NCI-H524 (cell line): ENCODE data around the gene DHRS13.
"Not testable (repeated sequence)": the region's sequence is repeated elsewhere in the genome, so short reads cannot be mapped to it uniquely, and the experiment has no call there.

Experiments used
- DNase-seq, 2 experiments: peaks; one replicate each; lab custom pipeline; 2025; lab: John Stamatoyannopoulos, UW

DHRS13 gene

DNA sequence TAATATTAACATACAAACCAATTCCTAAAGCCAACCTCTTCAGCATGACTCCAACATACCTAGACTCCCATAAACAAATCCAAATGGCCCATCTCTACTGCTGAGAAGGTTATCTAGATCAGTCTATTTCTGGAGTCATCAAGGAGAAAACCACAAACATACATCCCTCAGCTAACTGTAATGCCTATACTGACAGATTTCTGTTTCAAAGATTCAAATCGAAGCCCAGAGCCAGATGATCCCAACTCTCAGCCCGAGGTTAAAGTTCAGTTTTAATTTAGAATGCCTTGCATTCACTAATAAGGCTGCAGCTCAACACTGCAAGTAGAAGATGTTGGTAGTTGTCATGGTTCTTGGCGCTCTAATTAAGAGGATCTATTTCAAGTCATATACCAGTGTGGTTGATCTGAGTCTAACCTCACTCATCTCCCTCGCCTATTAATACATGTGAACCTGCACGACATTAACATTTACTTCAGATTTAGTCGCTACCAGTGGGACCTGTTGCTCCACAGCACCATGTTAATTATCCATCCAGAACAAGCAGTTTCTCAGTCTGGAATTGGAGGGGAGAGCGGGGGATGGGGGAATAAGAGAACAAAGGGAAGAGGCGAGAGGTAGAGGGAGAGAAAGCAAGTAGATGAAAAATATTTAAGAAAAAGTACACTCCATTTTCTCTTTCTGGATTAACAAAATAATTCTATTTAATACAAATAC lies 33.0 kb upstream of the DHRS13 start:
- no peak for DNase-seq

DNA sequence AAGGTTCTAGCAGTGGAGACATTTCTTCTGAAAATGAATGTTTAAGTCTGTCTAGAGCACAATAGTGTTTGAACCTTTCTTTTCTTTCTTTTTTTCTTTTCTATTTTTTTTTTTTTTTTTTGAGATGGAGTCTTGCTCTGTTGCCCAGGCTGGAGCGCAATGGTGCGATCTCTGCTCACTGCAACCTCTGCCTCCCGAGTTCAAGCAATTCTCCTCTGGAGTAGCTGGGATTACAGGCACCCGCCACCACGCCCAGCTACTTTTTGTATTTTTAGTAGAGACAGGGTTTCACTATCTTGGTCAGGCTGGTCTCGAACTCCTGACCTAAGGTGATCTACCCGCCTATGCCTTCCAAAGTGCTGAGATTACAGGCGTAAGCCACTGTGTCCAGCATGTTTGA lies 31.6 kb upstream of the DHRS13 start:
- DNase-seq, result not testable (repeated sequence)

DNA sequence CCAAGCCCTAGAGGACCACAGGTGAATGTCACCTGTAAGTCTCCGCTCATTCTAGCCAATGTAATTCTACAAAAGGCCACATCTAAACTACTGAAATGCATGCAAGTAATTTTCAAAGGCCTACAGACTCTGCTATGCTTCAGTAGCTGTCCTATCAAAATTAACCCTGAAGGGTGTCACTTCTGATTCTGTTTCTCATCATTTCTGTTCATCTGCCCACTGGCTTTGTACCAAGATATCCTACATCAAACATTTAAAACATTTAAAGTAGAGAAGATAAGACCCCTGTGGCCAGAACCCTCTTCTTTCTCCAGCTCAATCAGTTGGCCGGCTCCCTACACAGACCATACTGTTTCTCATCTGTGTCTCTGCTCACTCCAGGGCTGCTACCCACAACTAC lies 26.9 kb upstream of the DHRS13 start:
- no peak for DNase-seq

DNA sequence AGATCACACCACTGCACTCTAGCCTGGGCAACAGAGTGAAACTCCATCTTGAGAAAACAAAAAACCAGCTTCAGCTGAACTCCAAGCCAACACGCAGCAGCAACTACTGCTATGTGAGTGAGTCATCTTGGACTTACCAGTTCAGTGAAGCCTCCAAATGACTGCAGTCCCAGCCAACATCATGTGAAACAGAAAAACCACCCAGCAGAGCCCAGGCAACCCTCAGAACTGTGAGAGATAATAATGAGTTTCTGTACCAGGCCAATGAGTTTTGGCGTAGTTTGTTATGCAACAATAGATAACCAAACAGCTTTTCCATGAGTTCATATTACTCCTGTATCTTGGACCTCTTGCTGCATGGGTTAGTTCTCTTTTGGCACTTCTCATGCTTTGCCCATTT lies 25.2 kb upstream of the DHRS13 start:
- DNase-seq, result no peak

DNA sequence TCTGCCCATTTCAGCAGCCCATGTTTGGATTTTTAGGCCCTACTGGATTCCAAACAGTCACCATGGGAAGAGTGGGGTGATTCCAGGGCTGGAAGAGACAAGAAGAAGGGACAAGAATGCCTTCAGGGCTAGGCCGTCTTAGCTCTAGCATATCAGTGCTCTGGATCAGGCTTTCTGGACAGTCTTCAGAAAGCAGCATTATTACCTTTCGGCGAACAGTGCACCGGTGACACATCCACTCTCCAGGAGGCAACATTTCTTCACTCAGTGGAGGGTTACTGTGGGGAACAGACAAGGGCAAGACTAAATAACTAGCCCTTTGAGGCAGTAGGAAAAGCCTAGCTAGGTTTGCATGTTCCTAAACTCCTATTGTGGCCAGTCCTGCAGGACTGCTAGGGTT lies 23.9 kb upstream of the DHRS13 start:
- no peak for DNase-seq

DNA sequence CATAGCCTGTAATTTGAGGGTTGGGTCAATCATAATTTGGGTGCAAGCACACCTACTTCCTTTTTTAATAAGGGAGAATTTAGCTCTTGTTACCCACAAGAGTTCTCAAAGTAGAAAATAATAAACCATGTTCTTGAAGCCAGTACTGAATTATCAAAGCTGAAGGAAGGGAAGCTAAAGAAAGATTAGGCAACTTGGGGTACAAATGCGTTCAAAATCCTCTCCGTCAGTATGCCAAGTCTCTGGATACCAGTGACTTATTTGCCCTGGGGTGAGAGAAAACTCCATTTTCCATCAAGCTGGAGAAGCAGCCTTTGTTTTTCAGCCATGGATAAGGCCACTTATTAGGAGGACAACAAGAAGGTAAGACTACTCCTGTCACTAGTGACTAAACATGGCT lies 23.5 kb upstream of the DHRS13 start:
- no peak for DNase-seq

DNA sequence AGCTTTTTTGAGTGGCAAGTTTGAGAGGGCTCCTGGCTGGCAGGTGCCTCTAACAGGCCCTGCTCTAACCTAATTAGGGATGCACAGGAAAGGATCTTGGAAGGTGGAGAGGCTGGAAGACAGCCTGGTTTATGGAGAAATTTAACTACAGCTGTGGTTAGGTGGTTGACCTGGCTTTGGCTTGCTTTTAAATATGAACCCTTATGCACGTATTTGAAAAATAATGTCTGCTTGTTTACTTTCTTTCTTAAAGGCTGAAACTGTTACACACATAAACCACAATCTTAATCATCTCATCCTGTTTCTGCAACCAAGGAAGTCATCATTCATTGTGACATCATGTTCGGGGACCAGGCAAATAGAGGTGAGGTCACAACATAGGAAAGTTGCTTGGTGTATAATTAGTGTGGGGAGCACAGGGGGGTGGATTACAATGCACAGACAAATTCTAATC lies 23.1 kb upstream of the DHRS13 start:
- no peak for DNase-seq

DNA sequence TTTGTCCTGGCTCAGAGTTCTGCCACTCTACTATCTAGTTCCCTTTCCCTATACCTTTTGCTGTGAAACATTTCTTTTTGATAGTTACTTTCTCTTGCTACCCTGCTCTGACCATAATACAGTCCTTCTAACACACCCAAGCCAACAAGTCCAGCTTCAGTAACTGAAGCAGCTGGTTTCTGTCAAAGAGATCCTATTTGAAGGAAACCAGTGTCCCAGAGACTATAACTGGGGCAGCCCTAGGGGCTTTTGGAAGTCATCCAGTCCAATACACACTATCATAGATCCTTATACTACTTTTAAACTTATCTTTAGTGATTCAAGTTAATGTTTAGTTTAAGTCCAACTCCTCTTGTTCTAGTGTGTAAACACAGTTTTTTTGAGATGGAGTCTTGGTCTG lies 17.3 kb upstream of the DHRS13 start:
- DNase-seq, result no peak

DNA sequence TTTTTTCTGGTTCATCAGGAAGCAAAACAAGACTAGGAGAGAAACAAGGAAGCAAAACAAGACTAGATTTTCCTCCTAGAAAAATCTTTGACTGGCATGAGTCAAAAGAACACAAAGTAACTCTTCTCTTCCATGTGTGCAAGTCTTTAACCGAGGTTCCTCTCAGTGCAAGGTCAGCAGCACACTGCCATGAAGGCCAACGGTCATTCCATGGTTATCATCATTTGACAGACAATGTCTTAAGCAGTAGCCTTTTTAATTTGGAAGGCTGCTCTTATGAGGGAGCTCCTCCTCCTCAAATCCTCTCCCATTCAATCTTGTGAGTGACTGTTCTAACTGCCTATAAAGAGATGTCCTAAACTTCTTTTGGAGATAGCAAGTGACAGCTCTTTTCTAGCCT lies 15.4 kb upstream of the DHRS13 start:
- DNase-seq, result no peak

DNA sequence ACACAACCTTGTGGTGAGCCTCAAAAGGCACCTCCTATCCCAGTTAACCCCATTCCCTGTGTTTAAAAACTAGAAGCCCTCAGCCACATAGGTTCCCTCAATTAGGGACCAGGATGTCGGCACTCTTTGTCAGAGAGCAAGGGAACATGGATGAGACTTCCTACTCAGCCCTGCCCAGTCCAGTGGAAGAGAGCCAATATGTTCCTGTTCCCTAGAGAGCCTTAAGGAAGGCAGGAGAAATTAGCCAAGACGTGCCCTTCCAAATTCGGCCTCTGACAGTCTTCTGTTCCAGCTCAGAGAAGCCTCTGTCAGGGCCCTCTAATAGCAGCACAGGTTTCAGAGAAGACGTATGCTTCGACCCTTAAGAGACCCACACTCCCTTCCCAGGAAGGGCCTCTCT lies 14.6 kb upstream of the DHRS13 start:
- DNase-seq, result no peak

DNA sequence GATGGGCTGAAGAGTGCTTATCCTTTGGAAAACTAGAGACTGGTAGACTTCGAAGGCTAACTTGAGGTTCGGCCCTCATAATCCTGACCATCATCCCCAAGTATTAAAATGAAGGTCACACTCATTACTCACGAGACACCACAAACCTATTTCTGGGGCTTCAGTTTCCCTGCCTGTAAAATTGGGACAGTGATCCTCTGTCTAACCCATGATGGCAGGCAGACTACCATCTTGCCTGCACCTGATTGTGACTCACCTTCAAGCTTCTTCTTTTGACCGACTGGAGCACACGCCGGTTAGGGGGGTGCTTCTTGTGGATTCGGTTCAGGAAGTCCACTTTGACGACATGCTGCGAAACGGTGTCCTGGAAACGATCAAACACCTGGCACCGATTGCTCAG lies 14.2 kb upstream of the DHRS13 start:
- DNase-seq, result no peak

DNA sequence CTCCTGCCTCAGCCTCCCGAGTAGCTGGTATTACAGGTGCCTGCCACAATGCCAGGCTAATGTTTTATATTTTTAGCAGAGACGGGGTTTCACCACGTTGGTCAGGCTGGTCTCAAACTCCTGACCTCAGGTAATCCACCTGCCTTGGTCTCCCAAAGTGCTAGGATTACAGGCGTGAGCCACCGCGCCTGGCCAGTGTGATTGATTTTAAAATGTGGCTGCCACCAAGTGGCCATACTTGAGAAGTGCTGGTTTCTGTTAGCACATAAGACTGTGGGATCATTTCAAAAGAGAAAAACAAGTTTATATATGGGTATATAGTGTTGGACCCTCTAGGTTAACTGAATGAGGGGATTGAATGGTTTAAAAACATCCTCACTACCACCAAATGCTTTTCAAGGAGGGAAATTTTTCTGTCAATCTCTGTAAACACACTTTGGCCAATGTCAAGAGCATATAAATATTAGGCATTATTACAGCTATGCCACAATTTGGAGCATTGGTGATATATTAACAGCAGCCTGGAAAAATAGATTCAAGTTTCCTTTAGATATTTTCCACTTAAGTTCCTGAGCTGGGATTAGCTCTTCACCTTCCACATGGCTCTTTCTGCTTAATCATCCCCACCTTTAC lies 13.5 kb upstream of the DHRS13 start:
- peak; percentile 23 to 76 for DNase-seq

DNA sequence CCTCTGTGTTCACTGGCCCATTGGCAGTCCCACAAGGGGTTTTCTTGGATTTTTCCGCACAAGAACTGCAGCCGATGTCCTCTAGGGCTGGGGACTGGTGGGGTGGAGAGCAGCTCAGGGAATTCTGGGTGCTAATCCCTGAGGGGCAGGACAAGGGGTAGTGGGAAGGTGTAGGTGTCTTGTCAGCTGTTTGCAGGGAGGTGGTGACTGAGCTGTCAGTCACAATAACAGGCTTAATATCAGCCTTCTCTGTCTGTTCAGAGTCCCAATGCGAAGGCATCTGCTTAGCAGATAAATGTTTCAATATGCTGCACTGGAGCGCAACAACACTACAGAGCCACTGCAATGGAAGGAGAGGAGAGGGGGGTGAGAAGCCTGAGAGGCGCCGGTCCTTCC lies 10.1 kb upstream of the DHRS13 start:
- DNase-seq, result no peak

DNA sequence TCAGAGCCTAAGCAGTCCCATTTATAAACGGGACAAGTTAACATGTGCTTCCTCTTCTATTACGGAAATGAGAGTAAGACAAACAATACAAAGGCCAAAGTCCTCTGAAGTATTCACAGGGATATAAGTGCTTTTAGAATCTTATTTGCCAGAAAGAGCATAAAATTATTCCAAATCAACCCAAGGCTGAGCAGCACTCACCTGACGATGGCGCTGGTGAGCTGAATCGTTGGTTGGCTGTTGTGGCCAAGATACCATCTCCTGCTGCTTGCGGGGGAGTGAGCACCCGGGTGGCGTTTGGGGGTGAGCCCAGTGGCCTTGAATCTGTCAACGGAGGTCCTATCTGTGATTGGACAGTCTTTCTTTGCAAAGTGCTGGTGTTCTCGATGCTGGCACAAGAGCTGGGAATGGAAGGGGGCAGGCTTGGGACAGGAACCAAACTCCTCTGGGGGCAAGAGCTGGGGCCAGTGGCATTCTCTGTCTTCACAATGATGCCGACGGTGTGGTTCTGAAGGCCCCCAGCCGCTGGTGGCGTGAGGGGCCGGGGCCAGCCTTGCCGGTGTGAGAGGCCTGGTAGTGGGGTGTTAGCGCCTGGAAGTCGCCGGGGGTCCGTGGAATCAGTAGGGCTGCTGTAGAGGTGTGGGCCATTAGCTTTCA lies 9.5 kb upstream of the DHRS13 start:
- no peak for DNase-seq

DNA sequence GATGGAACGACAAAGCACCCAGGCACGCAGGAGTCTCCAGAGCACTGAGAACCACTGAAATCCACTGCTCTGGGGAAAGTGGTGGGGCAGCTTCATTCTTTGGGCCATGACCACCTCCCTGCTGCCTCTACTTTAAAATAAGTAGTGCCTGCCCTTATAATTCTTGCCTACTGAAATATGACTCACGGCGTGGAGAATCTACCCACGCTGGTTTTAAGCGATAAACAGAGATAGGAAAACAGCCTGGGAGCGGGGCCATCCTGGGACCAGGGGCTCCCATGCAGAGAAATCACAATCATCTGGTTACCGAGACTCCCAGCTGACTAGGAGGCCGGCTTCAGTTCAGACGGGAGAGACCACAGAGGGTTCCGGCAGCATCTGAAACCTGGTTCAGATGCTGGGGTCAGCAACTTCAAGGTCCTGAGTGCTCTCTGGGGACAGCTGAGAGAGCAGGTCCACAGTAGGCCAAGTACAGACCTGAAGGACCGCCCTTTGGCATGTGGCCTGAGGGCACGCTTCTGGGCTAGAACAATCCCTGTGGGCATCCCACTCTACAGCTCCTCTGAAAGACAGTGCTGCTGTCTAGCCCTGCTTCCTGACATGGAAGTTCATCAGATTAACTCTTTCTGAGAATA lies 8.6 kb upstream of the DHRS13 start:
- DNase-seq, result no peak

DNA sequence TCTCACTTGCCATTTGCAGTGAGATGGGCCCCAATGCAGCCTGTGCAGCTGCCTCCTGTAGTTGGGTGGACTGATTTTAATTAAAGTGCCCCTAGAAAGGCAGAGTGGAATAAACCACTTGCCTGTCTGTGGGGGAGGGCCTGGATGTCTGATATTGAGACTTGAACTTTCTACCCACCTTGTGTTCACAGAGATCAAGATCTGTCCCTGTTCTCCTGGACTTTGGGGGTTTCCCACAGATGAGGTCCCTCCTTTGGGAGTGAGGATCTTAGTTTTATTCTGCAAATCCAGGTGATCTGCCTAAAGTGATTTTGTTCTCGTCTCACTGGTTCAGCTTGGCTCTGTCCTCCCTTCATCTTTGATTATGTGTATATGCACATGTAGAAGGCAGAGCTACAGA lies 7.7 kb upstream of the DHRS13 start:
- no peak for DNase-seq

DNA sequence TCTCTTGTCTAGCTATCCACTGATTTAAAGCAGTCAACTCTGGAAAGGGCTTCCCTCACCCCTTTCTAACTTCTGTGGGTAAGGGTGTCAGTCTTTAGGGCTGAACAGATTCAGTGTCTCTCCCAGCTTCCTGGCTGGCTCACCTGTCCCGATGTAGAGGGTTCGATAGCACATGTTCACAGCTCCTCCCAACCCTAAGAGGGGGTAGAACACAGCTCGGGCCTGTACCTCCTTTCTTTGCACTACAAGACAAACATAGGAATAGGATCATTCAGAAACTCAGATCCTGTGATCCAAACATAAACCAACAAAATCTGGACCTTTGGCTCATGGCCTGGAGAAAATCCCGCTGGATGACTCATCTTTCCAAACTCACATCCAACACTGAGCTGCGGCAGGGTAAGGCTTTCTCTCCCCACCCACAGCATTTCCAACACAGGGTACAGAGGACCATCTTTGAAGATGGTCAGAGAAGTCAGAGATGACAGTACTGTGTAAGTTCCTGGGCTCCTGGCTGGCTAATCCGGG lies 5.8 kb upstream of the DHRS13 start:
- DNase-seq, result no peak

DNA sequence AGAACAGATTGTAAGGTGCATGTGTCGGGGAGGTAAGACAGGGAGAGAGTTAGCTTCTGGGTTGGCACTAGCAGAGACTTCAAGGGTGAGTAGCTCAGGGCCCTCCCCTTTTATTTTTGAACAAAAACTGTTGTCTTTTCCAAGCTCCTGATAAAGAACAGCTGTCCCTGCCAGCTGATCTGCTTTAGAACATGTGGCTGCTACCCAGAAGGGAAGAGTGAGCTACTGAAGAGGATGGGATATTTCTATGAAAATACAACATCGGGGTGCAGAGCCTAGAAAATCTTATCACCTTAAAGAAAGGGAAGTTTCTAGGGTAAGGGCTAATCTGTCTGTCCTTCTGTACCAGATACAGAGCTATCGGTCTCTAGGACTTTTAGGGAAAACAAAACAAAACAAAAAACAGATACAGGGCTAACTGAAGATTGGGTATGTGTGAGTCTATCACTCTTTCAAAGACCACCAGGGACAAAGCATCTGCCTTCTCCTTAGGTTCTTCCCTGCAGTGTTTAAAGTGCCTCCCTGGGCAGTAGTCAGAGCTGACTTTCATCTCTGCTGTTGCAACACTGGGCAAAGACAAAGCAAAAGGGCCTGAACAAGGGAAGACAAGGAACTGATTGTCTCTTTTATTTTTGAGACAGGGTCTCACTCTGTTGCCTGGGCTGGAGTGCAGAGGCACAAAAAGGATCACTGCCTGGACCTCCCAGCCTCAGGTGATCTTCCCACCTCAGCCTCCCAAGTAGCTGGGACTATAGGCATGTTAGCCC lies 5.0 kb upstream of the DHRS13 start:
- no peak for DNase-seq

DNA sequence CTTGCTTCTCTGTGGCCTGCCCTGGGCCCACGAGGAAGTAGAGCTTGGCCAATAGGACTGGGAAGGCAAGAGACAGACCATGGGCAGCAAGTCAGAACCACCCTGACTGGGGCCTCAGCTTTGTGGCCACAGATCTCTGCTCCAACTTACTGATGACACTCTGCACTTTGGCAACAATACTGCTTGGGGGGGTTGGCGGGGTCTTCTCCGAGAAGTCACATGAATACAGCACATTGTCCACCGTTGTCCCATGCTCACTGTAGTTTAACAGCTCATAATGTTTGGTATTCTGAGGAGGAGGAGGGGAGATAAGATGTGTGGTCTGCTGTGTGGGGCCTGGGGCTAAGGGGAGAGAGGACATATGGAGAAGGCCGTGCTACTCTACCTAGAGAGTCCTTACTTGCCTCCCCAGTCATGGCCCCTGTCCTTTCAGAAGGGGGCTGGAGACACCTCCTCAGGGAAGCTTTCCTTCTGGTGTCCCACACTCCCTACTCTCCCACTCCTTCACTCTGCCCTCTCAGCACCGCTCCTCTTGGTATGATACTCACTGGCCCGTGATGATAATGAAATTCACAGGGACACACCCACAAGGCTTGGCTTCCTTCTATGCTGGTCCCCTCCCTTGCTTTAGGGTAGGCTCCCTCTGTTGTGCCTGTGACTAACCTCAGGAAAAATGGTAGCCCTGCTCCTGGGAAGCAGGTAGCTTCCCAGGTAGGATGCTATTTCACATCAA lies 4.0 kb upstream of the DHRS13 start:
- DNase-seq, result no peak

DNA sequence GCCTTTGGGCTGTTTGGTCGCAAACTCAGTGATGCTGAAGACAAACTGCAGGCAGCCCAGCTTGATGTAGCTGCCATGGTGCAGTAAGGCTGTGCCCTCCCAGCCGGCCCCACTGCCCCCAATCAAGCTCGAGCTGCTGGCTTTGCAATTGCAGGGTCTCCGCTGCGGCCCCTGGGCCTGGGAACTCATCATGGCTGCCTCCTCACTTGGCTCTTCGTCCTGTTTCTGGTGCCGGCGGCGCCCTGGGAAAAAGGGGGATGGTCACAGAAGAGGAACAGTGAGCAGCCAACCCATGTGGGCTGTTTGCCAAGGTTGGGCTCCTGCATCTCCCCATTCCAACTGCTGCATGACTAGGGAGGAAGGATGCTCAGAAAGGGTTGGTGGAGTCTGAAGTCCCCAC lies 3.4 kb upstream of the DHRS13 start:
- no peak for DNase-seq

DNA sequence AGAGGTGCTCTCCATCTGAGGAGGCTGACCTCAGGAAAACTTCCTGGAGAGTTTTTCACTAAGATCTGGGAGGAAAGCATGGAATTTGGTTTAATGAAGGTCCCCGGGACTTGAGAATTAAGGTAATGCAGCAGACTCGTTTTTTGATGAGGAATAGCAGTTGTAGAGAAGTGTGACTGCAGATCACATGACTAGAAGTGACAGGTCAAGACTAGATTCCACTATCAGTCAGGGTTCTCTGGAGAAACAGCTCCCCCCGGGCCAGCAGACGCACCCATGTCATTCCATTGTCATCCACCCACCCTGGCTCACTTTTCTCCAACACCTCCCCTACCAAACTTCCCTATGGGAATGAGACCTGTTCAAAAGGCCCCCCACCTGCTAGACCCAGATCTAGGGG lies 1.9 kb upstream of the DHRS13 start:
- no peak for DNase-seq

DNA sequence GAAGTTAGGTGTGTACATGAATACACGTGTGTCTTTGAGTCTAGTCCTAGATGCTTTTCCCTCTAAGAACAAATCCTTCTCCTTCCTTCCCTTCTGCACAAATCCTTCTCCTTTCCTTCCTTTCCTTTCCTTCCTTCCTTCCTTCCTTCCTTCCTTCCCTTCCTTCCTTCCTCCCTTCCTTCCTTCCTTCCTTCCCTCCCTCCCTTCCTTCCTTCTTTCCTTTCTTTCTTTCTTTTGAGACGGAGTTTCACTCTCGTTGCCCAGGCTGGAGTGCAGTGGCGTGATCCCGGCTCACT lies 615 bp upstream of the DHRS13 start:
- DNase-seq, result not testable (repeated sequence)
